ENCODE data around the gene ADAMTSL5. TPM values are rescaled to one million over a fixed set of nuclear protein-coding genes. Genes with fewer than 3 reads are reported as not detected.

Gene ADAMTSL5
- total and polyA plus RNA-seq, 8 donors = 1.1 to 29.5 (median 1.8) TPM; not detected in 2

GRCh38 chr19:1527650-1528309, 15.0 kb upstream of the ADAMTSL5 start:
- peaks cover 0 to 15% (median 10%) of the 10 kb centered on the region in 4 donors for H3K4me1 ChIP-seq
- WGBS, 5 donors = 65 to 77% (median 72%) methylated on average over 17 to 27 of the region's 27 CpGs
- DNase-seq = no peak
- intact Hi-C loops (cut with DNase I; ENCODE audit: low total_unique reads) = no loop called here
- no peak overlapping the region for H3K27ac ChIP-seq
- H3K36me3 ChIP-seq = no peaks in the 10 kb centered on the region
- H3K9me3 ChIP-seq = no peaks in the 10 kb centered on the region
- H3K4me3 ChIP-seq = no peak overlapping the region
- peaks cover 7 to 97% (median 68%) of the 10 kb centered on the region in 3 donors for H3K27me3 ChIP-seq
- no peak for TF ChIP-seq POLR2A (IDR thresholded peaks at IDR 0.05)
- no peak for TF ChIP-seq POLR2AphosphoS5 (IDR thresholded peaks at IDR 0.05)
- no peak for TF ChIP-seq EP300 (IDR thresholded peaks at IDR 0.05)
- TF ChIP-seq CTCF (IDR thresholded peaks at IDR 0.05) = no peak

- peaks cover 7 to 96% (median 69%) of the 10 kb centered on the region in 3 donors for H3K27me3 ChIP-seq
- intact Hi-C loops (cut with DNase I; ENCODE audit: low total_unique reads) = no loop called here
- no peak overlapping the region for H3K4me3 ChIP-seq
- DNase-seq = no peak
- peaks cover 0 to 15% (median 10%) of the 10 kb centered on the region in 4 donors for H3K4me1 ChIP-seq
- TF ChIP-seq EP300 (IDR thresholded peaks at IDR 0.05) = no peak
- H3K36me3 ChIP-seq = no peaks in the 10 kb centered on the region
- H3K9me3 ChIP-seq = no peaks in the 10 kb centered on the region
- WGBS, 5 donors = 62 to 70% (median 68%) methylated on average over 18 of the region's 18 CpGs
- H3K27ac ChIP-seq = no peak overlapping the region
Observed at GRCh38 chr19:1526979-1527649, 14.3 kb upstream of the ADAMTSL5 start.

DNA sequence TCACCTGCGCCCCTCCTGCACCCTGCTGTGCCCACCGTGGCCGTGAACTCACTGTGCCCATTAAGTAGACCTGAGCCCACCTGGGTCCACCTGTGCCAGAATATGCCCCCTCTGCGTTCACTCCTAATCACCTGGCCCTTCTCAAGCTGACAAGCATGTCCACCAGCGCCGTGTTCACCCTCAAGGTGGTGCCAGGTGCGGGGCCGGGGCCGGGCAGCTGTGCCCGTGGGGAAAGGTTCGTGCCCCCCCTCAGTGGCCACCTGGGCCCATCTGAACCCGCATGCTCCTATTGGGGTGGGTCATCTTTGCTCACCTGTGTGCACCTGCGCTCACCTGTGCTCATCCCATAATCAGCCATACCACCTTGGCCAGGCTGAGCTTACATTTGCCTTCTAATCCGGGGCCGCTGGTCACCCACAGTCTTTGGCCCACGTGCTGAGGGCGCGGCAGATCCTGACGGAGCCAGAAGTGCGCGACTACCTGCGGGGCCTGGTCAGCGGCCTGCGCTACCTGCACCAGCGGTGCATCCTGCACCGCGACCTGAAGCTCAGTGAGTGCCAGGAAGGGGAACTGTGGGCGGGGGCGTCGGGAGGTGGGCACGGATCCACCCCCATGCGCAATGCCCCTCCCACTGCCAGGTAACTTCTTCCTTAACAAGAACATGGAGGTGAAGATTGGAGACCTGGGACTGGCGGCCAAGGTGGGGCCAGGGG, 13.4 kb upstream of the ADAMTSL5 start:
- Histone ChIP-seq H3K9me3 (no peaks in the 10 kb centered on the region), H3K4me3 (no peak overlapping the region), H3K4me1 (peaks cover 0 to 15% (median 10%) of the 10 kb centered on the region in 4 donors), H3K27me3 (peaks cover 7 to 96% (median 62%) of the 10 kb centered on the region in 3 donors), H3K27ac (no peak overlapping the region), H3K36me3 (no peaks in the 10 kb centered on the region)
- no peak for DNase-seq
- intact Hi-C loops (cut with DNase I; ENCODE audit: low total_unique reads) = no loop called here
- TF ChIP-seq POLR2A (IDR thresholded peaks at IDR 0.05) = no peak
- 70 to 80% (median 76%) methylated on average over 26 to 33 of the region's 33 CpGs for WGBS, 5 donors

DNA sequence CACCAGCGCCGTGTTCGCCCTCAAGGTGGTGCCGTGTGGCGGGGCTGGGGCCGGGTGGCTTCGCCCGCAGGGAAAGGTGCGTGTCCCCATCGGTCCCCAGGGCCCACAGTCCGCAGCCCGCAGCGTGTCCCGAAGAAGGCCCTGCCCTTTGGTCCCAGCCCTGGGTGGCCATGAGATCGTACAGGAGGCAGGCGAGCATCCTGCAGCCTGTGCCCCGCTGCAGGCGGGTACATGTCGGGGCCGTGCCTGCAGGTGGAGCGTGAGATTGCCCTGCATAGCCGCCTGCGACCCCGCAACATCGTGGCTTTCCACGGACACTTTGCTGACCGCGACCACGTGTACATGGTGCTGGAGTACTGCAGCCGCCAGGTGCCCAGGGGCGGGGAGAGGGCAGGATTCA, 12.5 kb upstream of the ADAMTSL5 start:
- H3K36me3 ChIP-seq = no peaks in the 10 kb centered on the region
- TF ChIP-seq CTCF (IDR thresholded peaks at IDR 0.05) (no peak), EP300 (IDR thresholded peaks at IDR 0.05) (no peak), POLR2A (IDR thresholded peaks at IDR 0.05) (no peak), POLR2AphosphoS5 (IDR thresholded peaks at IDR 0.05) (no peak)
- no peak overlapping the region for H3K4me3 ChIP-seq
- intact Hi-C loops (cut with DNase I; ENCODE audit: low total_unique reads) = no loop called here
- DNase-seq = no peak
- WGBS, 5 donors = 55 to 82% (median 63%) methylated on average over 17 to 31 of the region's 31 CpGs
- no peaks in the 10 kb centered on the region for H3K9me3 ChIP-seq
- no peak overlapping the region for H3K27ac ChIP-seq
- H3K4me1 ChIP-seq = peaks cover 0 to 15% (median 10%) of the 10 kb centered on the region in 4 donors
- peaks cover 7 to 93% (median 62%) of the 10 kb centered on the region in 3 donors for H3K27me3 ChIP-seq

DNA sequence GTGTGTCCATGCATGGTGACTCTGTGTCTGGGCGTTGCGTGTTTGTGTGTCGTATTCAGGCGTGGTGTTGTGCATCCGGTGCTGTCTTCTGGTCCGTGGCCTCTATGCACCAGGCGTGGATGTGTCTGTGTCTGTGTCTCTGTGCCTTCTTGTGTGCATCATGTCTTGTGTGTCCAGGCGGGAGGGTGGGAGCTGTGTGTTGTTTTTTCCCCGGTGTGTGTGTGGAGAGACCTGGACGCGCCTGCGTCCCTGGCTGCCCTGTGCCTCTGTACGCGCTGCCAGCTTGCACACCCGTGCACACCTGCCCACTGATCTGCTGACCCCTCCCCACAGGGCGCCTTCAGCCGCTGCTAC, 12.1 kb upstream of the ADAMTSL5 start:
- 57 to 67% (median 64%) methylated on average over 16 to 17 of the region's 17 CpGs for WGBS, 5 donors
- no peak overlapping the region for H3K27ac ChIP-seq
- peaks cover 7 to 94% (median 62%) of the 10 kb centered on the region in 3 donors for H3K27me3 ChIP-seq
- H3K4me1 ChIP-seq = peaks cover 0 to 15% (median 10%) of the 10 kb centered on the region in 4 donors
- H3K9me3 ChIP-seq = no peaks in the 10 kb centered on the region
- no peak for TF ChIP-seq EP300 (IDR thresholded peaks at IDR 0.05)
- TF ChIP-seq POLR2AphosphoS5 (IDR thresholded peaks at IDR 0.05) = no peak
- TF ChIP-seq POLR2A (IDR thresholded peaks at IDR 0.05) = no peak
- no peak for TF ChIP-seq CTCF (IDR thresholded peaks at IDR 0.05)
- no peaks in the 10 kb centered on the region for H3K36me3 ChIP-seq
- H3K4me3 ChIP-seq = no peak overlapping the region
- intact Hi-C loops (cut with DNase I; ENCODE audit: low total_unique reads) = no loop called here
- no peak for DNase-seq

Data from stomach (tissue), 9 donors.